ENCODE data around the gene POLR1A. TPM values are rescaled to one million over a fixed set of nuclear protein-coding genes. Genes with fewer than 3 reads are reported as not detected.
A peak's percentile ranks its signal among the peaks of the same experiment; 100 is the strongest.

The POLR1A gene
- total and polyA plus RNA-seq, 2 of the 13 experiments (the other 11 are each of a cell fraction or from before 2014, with no cell fraction given): 7.2 to 39.9 TPM

GRCh38 chr2:86003967-86004366 lies 101.7 kb downstream of the POLR1A start (continued):
- no peak for TF ChIP-seq NCOA1 (CRISPR knock-in tag; IDR thresholded peaks at IDR 0.05)

GRCh38 chr2:86003104-86003503 lies 102.6 kb downstream of the POLR1A start:
- H3K4me2 ChIP-seq (ENCODE audit: low read depth, low read length): no peak overlapping the region
- no peak overlapping the region for H2AFZ ChIP-seq (ENCODE audit: low read length)
- DNase-seq (ENCODE audit: low spot score) (no peak), FAIRE-seq (no peak), ATAC-seq (no peak)
- no peaks in the 10 kb centered on the region for H4K20me1 ChIP-seq (ENCODE audit: insufficient read depth, low read length)
- no peak overlapping the region for H3K9ac ChIP-seq (ENCODE audit: insufficient read depth, low read depth, low read length)
- WGBS (ENCODE audit: low lambda C conversion rate): 19% methylated on average over 1 of the region's 1 CpG
- H3K79me2 ChIP-seq (ENCODE audit: insufficient read depth, low read length): no peaks in the 10 kb centered on the region
- no peaks in the 10 kb centered on the region for H3K4me1 ChIP-seq (ENCODE audit: insufficient read depth, low read length)
- TF ChIP-seq ZNF772 (CRISPR knock-in tag; IDR thresholded peaks at IDR 0.05) (no peak), ATF7 (IDR thresholded peaks at IDR 0.05) (peak; percentile 46; the same call in 1 of the 2 replicates), ATF7 (CRISPR knock-in tag; IDR thresholded peaks at IDR 0.05) (no peak)
- H3K27ac ChIP-seq (ENCODE audit: extremely low read length, insufficient read depth, low read length): no peak overlapping the region
- no peaks in the 10 kb centered on the region for H3K36me3 ChIP-seq (replicated peaks in 1 of 2; ENCODE audit: control insufficient read depth in 1 of 2, insufficient read depth in 2 of 2, low read length in 2 of 2)
- H3K27me3 ChIP-seq (ENCODE audit: control insufficient read depth in 1 of 2, insufficient read depth in 2 of 2, low read length in 2 of 2): peaks cover 0 to 15% of the 10 kb centered on the region in 2 experiments; a peak in 3 of 5 replicates
- intact Hi-C loops (cut with micrococcal nuclease; ENCODE audit: unreplicated experiment) (no loop called here), in situ Hi-C loops (cut with HindIII; ENCODE audit: extremely low pct_ligation_motif_present, low pct_unique_long_range_greater_than_20kb) (no loop called here)
- no TSS peak for BruUV-seq (replicated peaks)
- no peak overlapping the region for H3K4me3 ChIP-seq (replicated peaks in 1 of 3; ENCODE audit: insufficient read depth in 1 of 3, low read depth in 2 of 3, low read length in 3 of 3)
- ChIA-PET CTCF (ENCODE audit: low intra/inter-chr PET ratio, low total read pairs) (no interaction called here), POLR2A (no interaction called here)
- H3K9me3 ChIP-seq (ENCODE audit: low read length): peaks cover 29% of the 10 kb centered on the region

GRCh38 chr2:86002375-86002774 lies 103.3 kb downstream of the POLR1A start:
- ATAC-seq (no peak), FAIRE-seq (no peak), DNase-seq (ENCODE audit: low spot score) (no peak)
- TF ChIP-seq ZNF136 (CRISPR knock-in tag; IDR thresholded peaks at IDR 0.05; ENCODE audit: low read depth): no peak
- H3K9me3 ChIP-seq (ENCODE audit: low read length): peaks cover 24% of the 10 kb centered on the region
- ChIA-PET CTCF (ENCODE audit: low intra/inter-chr PET ratio, low total read pairs) (no interaction called here), POLR2A (no interaction called here)
- H3K4me3 ChIP-seq (replicated peaks in 1 of 3; ENCODE audit: insufficient read depth in 1 of 3, low read depth in 2 of 3, low read length in 3 of 3): no peak overlapping the region
- H4K20me1 ChIP-seq (ENCODE audit: insufficient read depth, low read length): no peaks in the 10 kb centered on the region
- WGBS (ENCODE audit: low lambda C conversion rate): 5% methylated on average over 4 of the region's 4 CpGs
- peaks cover 0 to 15% of the 10 kb centered on the region in 2 experiments; a peak in 3 of 5 replicates for H3K27me3 ChIP-seq (ENCODE audit: control insufficient read depth in 1 of 2, insufficient read depth in 2 of 2, low read length in 2 of 2)
- BruUV-seq (replicated peaks): no TSS peak
- H3K4me1 ChIP-seq (ENCODE audit: insufficient read depth, low read length): no peaks in the 10 kb centered on the region
- no peaks in the 10 kb centered on the region for H3K36me3 ChIP-seq (replicated peaks in 1 of 2; ENCODE audit: control insufficient read depth in 1 of 2, insufficient read depth in 2 of 2, low read length in 2 of 2)
- H3K79me2 ChIP-seq (ENCODE audit: insufficient read depth, low read length): no peaks in the 10 kb centered on the region
- no peak overlapping the region for H3K9ac ChIP-seq (ENCODE audit: insufficient read depth, low read depth, low read length)
- intact Hi-C loops (cut with micrococcal nuclease; ENCODE audit: unreplicated experiment): no loop called here
- no peak overlapping the region for H2AFZ ChIP-seq (ENCODE audit: low read length)
- no peak overlapping the region for H3K4me2 ChIP-seq (ENCODE audit: low read depth, low read length)
- in situ Hi-C loops (cut with HindIII; ENCODE audit: extremely low pct_ligation_motif_present, low pct_unique_long_range_greater_than_20kb): no loop called here
- H3K27ac ChIP-seq (ENCODE audit: extremely low read length, insufficient read depth, low read length): no peak overlapping the region
